Sigmoid colon (tissue), 7 donors: ENCODE data around the gene RADIL. TPM values are rescaled to one million over a fixed set of nuclear protein-coding genes. Genes with fewer than 3 reads are reported as not detected.

Experiments used
- DNase-seq: peaks from one replicate; pipeline ENCODE4 v3.0.0-alpha.2; 2019
- H3K27ac ChIP-seq, 4 donors: fragments of 200-600 bp; sonication (generic); one replicate each; pipeline ENCODE4 v1.5.1; 2016 to 2019; ENCODE audit warnings: mild to moderate bottlenecking in 1 of 4
- H3K27me3 ChIP-seq, 3 donors: fragments of 200-600 bp; sonication (generic); one replicate each; pipeline ENCODE4 v1.5.1; 2019; ENCODE audit warnings: mild to moderate bottlenecking in 1 of 3
- H3K36me3 ChIP-seq, 4 donors: fragments of 200-600 bp; sonication (generic); one replicate each; pipeline ENCODE4 v1.5.1; 2016 to 2019
- H3K4me1 ChIP-seq, 4 donors: fragments of 200-600 bp; sonication (generic); one replicate each; pipeline ENCODE4 v1.5.1; 2017 to 2019
- H3K4me3 ChIP-seq, 4 donors: fragments of 200-600 bp; sonication (generic); one replicate each; pipeline ENCODE4 v1.5.1; 2017 to 2019; ENCODE audit warnings: mild to moderate bottlenecking in 2 of 4, moderate library complexity in 1 of 4
- H3K9me3 ChIP-seq, 4 donors: fragments of 200-600 bp in 3 of 4; sonication (generic) in 3 of 4; one replicate each; pipeline versions ENCODE4 v1.5.1 to v1.6.1; 2013 to 2019
- EP300 ChIP-seq, 4 donors: sonication (generic); formaldehyde crosslinking; IDR thresholded peaks; one replicate each; pipeline ENCODE4 v1.6.1; 2017; ENCODE audit warnings: antibody characterized with exemption in 4 of 4
- POLR2A ChIP-seq, 2 donors: fragments of 450-650 bp; IDR thresholded peaks; one replicate each; pipeline ENCODE4 v1.6.1; 2016; ENCODE audit warnings: antibody characterized with exemption in 2 of 2, mild to moderate bottlenecking in 2 of 2, moderate library complexity in 2 of 2
- POLR2AphosphoS5 ChIP-seq, 4 donors: sonication (generic); formaldehyde crosslinking; IDR thresholded peaks; one replicate each; pipeline ENCODE4 v1.6.1; 2017; ENCODE audit warnings: antibody characterized with exemption in 4 of 4
- WGBS, 2 donors: extraction: QIAGEN DNeasy Blood & Tissue Kit; methylation state at CpG; one replicate each; pipeline ENCODE4 v1.1.7; 2013; 5-methylcytosine and 5-hydroxymethylcytosine counted together
- intact Hi-C: fragments of 100-400 bp; cut with DNase I; formaldehyde crosslinking; loops from one replicate; pipeline ENCODE4 v1.15.1; 2023
- polyA plus RNA-seq, 3 donors: library from polyadenylated mRNA; stranded (reverse); fragments of 200-250 nt; gene quantifications; one replicate each; pipeline ENCODE4 v1.2.3, GENCODE V29; 2013
- small RNA-seq, 3 donors: library from RNA; depleted of rRNA; stranded (forward); fragments of <200 nt; gene quantifications; one replicate each; pipeline ENCODE3, GENCODE V24; 2016
- total RNA-seq, 4 donors: library from RNA; depleted of rRNA; stranded (reverse); fragments of >200 nt; gene quantifications; one replicate each; pipeline ENCODE4 v1.1.0, GENCODE V29; 2016
- TF ChIP-seq, protein P1 (sequence below), 4 experiments: fragments of 450-650 bp in 3 of 4; fragments of 200-600 bp in 1 of 4; IDR thresholded peaks; one replicate each; pipeline ENCODE4 v1.5.1; 2016 to 2019; ENCODE audit warnings: antibody characterized with exemption in 4 of 4, mild to moderate bottlenecking in 3 of 4, moderate library complexity in 2 of 4
- donor health status: healthy with polysubstance abuse.
- donor health status: Bipolar disorder and iron deficiency.
- donor health status: healthy.

Gene RADIL
- total and polyA plus RNA-seq, 7 donors = 1.2 to 10.8 (median 5.6) TPM

GRCh38 chr7:4751398-4751947 is 132.0 kb downstream of the RADIL start:
- DNase-seq = no peak
- intact Hi-C loops = no loop called here
- no peak overlapping the region for H3K4me3 ChIP-seq
- TF ChIP-seq POLR2A (IDR thresholded peaks at IDR 0.05) (no peak), EP300 (IDR thresholded peaks at IDR 0.05) (no peak)
- TF ChIP-seq, protein P1, sequence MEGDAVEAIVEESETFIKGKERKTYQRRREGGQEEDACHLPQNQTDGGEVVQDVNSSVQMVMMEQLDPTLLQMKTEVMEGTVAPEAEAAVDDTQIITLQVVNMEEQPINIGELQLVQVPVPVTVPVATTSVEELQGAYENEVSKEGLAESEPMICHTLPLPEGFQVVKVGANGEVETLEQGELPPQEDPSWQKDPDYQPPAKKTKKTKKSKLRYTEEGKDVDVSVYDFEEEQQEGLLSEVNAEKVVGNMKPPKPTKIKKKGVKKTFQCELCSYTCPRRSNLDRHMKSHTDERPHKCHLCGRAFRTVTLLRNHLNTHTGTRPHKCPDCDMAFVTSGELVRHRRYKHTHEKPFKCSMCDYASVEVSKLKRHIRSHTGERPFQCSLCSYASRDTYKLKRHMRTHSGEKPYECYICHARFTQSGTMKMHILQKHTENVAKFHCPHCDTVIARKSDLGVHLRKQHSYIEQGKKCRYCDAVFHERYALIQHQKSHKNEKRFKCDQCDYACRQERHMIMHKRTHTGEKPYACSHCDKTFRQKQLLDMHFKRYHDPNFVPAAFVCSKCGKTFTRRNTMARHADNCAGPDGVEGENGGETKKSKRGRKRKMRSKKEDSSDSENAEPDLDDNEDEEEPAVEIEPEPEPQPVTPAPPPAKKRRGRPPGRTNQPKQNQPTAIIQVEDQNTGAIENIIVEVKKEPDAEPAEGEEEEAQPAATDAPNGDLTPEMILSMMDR (IDR thresholded peaks at IDR 0.05) = no peak
- H3K4me1 ChIP-seq = peaks cover 0 to 38% (median 35%) of the 10 kb centered on the region in 4 donors
- H3K9me3 ChIP-seq = no peaks in the 10 kb centered on the region
- H3K27me3 ChIP-seq = no peaks in the 10 kb centered on the region
- 95 to 96% methylated on average over 20 of the region's 20 CpGs for WGBS, 2 donors
- peaks cover 5 to 23% (median 23%) of the 10 kb centered on the region in 4 donors for H3K36me3 ChIP-seq
- H3K27ac ChIP-seq = peak overlapping the region in 3 of 4 donors; percentile 22 to 62 (median 50)

DNA sequence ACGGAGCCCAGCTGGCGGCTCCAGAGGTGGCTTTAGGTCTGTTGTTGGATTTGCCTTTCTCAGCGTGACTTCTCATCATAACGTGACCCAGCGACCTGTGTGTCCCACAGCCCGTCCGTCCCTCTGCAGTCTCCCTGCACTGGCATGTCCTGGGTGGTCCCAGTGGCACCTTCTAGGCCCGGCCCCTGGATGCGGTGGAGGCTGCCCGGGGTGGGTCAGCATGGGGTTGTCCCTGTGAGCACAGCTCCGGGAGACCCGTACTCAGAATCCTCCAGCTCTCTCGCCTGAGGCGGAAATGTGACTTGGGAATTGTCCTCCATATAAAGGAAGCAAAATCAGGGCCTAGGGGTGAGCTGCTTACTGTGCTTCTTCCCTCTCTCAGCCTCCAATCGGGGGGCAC is 133.7 kb downstream of the RADIL start:
- TF ChIP-seq, protein P1 (IDR thresholded peaks at IDR 0.05) = no peak
- TF ChIP-seq EP300 (IDR thresholded peaks at IDR 0.05) (no peak), POLR2AphosphoS5 (IDR thresholded peaks at IDR 0.05) (no peak), POLR2A (IDR thresholded peaks at IDR 0.05) (no peak)
- intact Hi-C loops = no loop called here
- no peaks in the 10 kb centered on the region for H3K9me3 ChIP-seq
- H3K27me3 ChIP-seq = no peaks in the 10 kb centered on the region
- peak overlapping the region; percentile 93 to 96 (median 93) for H3K27ac ChIP-seq
- DNase-seq = no peak
- H3K36me3 ChIP-seq = peaks cover 0 to 6% (median 6%) of the 10 kb centered on the region in 4 donors
- peaks cover 0 to 50% (median 48%) of the 10 kb centered on the region in 4 donors for H3K4me1 ChIP-seq
- WGBS, 2 donors = 86 to 96% methylated on average over 15 of the region's 15 CpGs
- no peak overlapping the region for H3K4me3 ChIP-seq

- TF ChIP-seq POLR2AphosphoS5 (IDR thresholded peaks at IDR 0.05) (no peak), POLR2A (IDR thresholded peaks at IDR 0.05) (no peak), EP300 (IDR thresholded peaks at IDR 0.05) (no peak)
- TF ChIP-seq, protein P1 (IDR thresholded peaks at IDR 0.05) = no peak
- intact Hi-C loops = no loop called here
- Histone ChIP-seq H3K4me1 (peaks cover 0 to 53% (median 51%) of the 10 kb centered on the region in 4 donors), H3K4me3 (no peak overlapping the region), H3K36me3 (peaks cover 0 to 2% (median 1%) of the 10 kb centered on the region in 4 donors), H3K27ac (peak overlapping the region; percentile 93 to 96 (median 93)), H3K9me3 (no peaks in the 10 kb centered on the region), H3K27me3 (no peaks in the 10 kb centered on the region)
- 93 to 96% methylated on average over 14 of the region's 14 CpGs for WGBS, 2 donors
- DNase-seq = no peak
Observed at GRCh38 chr7:4749363-4749762, 134.2 kb downstream of the RADIL start.

Small RNA genes lying within 50 kb of the gene (small RNA-seq; reads per million reads assigned to genes)
- gene MIR4656 (0 reads per million in 3 donors), gene RF00019 (0 reads per million in 3 donors)

Other genes with a start within 250 kb of the RADIL start
- 10 to 100 TPM; 15.8 to 47.1 (median 18.0) TPM for gene FOXK1, start 201.4 kb downstream of the RADIL start, total RNA-seq
- gene FOXK1, start 201.4 kb downstream of the RADIL start, polyA plus RNA-seq = 10 to 100 TPM in 1 of 3 donors, 1 to 10 TPM in 2; 1.8 to 18.1 (median 3.0) TPM
- 10 to 100 TPM; 17.1 to 24.6 (median 19.8) TPM for gene AP5Z1, start 108.1 kb downstream of the RADIL start, total RNA-seq
- gene AP5Z1, start 108.1 kb downstream of the RADIL start, polyA plus RNA-seq = 10 to 100 TPM; 16.8 to 66.0 (median 20.3) TPM
- 1 to 10 TPM in 1 of 4 donors, under 1 TPM in 2, not detected in 1; 0.27 to 1.1 (median 0.49) TPM for gene PAPOLB, start 21.7 kb downstream of the RADIL start, total RNA-seq
- gene PAPOLB, start 21.7 kb downstream of the RADIL start, polyA plus RNA-seq = under 1 TPM in 1 of 3 donors, not detected in 2; 0.03 TPM
- under 1 TPM in 1 of 4 donors, not detected in 3; 0.71 TPM for gene MMD2, start 75.5 kb upstream of the RADIL start, total RNA-seq
- gene MMD2, start 75.5 kb upstream of the RADIL start, polyA plus RNA-seq = under 1 TPM in 1 of 3 donors, not detected in 2; 0.13 TPM
- 10 to 100 TPM in 3 of 4 donors, 1 to 10 TPM in 1; 8.9 to 12.5 (median 10.3) TPM for gene RBAK, start 162.1 kb upstream of the RADIL start, total RNA-seq
- gene RBAK, start 162.1 kb upstream of the RADIL start, polyA plus RNA-seq = 1 to 10 TPM; 1.8 to 4.2 (median 2.5) TPM